ENCODE measurements around the gene IL11. TPM values are rescaled to one million over a fixed set of nuclear protein-coding genes. Genes with fewer than 3 reads are reported as not detected.

The IL11 gene
- total and polyA plus RNA-seq, 4 experiments from 2014 or later: 0.32 to 0.47 TPM; not detected in 2

GRCh38 chr19:55372316-55373081 lies 2.2 kb upstream of the IL11 start:
- peaks cover 6 to 13% (median 9%) of the 10 kb centered on the region in 4 donors for H3K4me1 Mint-ChIP-seq
- DNase-seq: no peak
- Histone ChIP-seq H3K27me3 (ENCODE audit: insufficient read depth, low read length) (peaks cover 23% of the 10 kb centered on the region), H3K9me3 (ENCODE audit: control insufficient read depth in 1 of 2, low read length in 2 of 2) (no peaks in the 10 kb centered on the region), H3K27ac (ENCODE audit: low read depth, low read length) (no peak overlapping the region), H3K4me1 (ENCODE audit: insufficient read depth, low read length) (peaks cover 7% of the 10 kb centered on the region), H3K36me3 (ENCODE audit: insufficient read depth, low read length) (no peaks in the 10 kb centered on the region), H3K4me3 (ENCODE audit: low read length in 2 of 2) (no peak overlapping the region)
- intact Hi-C loops (cut with micrococcal nuclease): no loop called here
- H3K27ac Mint-ChIP-seq: no peak overlapping the region
- no peaks in the 10 kb centered on the region for H3K36me3 Mint-ChIP-seq
- ChIA-PET CTCF (ENCODE audit: partially characterized antibody) (no interaction called here), POLR2A (ENCODE audit: partially characterized antibody) (interaction anchor here (2.5 kb wide), 1 partner anchor 34 kb away, joined by 8 read pairs; the partner anchor contains the start of gene KMT5C)
- peaks cover 28 to 33% of the 10 kb centered on the region in 2 donors for H3K27me3 Mint-ChIP-seq
- peaks cover 0 to 4% (median 0%) of the 10 kb centered on the region in 8 donors for H3K9me3 Mint-ChIP-seq
- no peak overlapping the region for H3K4me3 Mint-ChIP-seq

- Mint-ChIP-seq H3K4me3 (peak overlapping the region; percentile 60 to 85 (median 75)), H3K9me3 (peaks cover 0 to 4% (median 0%) of the 10 kb centered on the region in 8 donors), H3K36me3 (no peaks in the 10 kb centered on the region), H3K4me1 (peaks cover 6 to 13% (median 9%) of the 10 kb centered on the region in 4 donors), H3K27me3 (peaks cover 29 to 37% of the 10 kb centered on the region in 2 donors), H3K27ac (peak overlapping the region in 1 of 7 donors; percentile 57)
- POLR2A ChIA-PET (ENCODE audit: partially characterized antibody): interaction anchor here (1.8 kb wide), 1 partner anchor 14 kb away, joined by 5 read pairs; the partner anchor contains the start of gene TMEM238
- peaks cover 7% of the 10 kb centered on the region for H3K4me1 ChIP-seq (ENCODE audit: insufficient read depth, low read length)
- CTCF ChIA-PET (ENCODE audit: partially characterized antibody): no interaction called here
- intact Hi-C loops (cut with micrococcal nuclease): no loop called here
- no peak overlapping the region for H3K4me3 ChIP-seq (ENCODE audit: low read length in 2 of 2)
- H3K36me3 ChIP-seq (ENCODE audit: insufficient read depth, low read length): no peaks in the 10 kb centered on the region
- H3K9me3 ChIP-seq (ENCODE audit: control insufficient read depth in 1 of 2, low read length in 2 of 2): no peaks in the 10 kb centered on the region
- no peak overlapping the region for H3K27ac ChIP-seq (ENCODE audit: low read depth, low read length)
- peak in 2 of 5 donors; percentile 26 to 32 for DNase-seq
- peaks cover 23% of the 10 kb centered on the region for H3K27me3 ChIP-seq (ENCODE audit: insufficient read depth, low read length)
These were observed 484 bp downstream of the IL11 start for GRCh38 chr19:55369653-55370304.

DNA sequence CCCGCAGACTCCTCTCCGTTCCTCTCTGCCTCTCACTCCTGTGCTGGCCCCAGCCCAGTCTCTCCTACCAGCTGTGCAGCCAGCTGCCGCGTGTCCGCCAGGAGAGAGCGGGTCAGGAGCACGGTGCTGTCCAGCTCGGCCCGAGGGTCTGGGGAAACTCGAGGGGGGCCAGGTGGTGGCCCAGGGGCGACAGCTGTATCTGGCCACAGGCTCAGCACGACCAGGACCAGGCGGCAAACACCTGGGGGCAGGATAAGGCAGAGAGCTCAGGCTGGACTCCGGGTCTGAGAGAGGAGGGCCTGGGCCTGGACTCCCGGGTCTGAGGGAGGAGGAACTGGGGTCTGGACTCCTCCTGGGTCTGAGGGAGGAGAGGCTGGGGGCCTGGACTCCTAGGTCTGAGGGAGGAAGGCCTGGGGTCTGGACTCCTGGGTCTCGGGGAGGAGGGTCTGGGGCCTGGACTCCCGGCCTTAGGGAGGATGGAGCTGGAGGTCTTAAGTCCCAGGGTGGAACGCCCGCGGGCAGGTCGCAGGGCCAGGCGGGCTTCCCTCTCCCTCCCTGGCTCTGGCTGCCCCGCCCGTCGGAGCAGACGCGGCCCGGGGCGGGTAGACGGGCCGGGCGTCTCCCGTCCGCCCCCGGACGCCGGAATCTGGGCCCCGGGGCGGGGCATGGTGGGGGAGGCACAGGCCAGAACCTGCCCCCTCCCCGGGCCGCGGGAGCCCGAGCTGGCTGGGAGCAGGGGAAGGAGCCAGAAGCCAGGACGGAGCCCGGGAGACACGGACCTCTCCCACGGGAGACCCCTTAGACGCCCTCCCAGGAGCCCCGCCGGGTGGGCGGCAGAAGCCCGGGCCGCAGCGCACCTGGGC lies 1.3 kb downstream of the IL11 start:
- Mint-ChIP-seq H3K27me3 (peaks cover 28 to 37% of the 10 kb centered on the region in 2 donors), H3K4me1 (peaks cover 6 to 13% (median 9%) of the 10 kb centered on the region in 4 donors), H3K27ac (no peak overlapping the region), H3K9me3 (peaks cover 0 to 4% (median 0%) of the 10 kb centered on the region in 8 donors), H3K4me3 (peak overlapping the region in 1 of 8 donors; percentile 31), H3K36me3 (no peaks in the 10 kb centered on the region)
- H3K4me1 ChIP-seq (ENCODE audit: insufficient read depth, low read length): peaks cover 7% of the 10 kb centered on the region
- H3K9me3 ChIP-seq (ENCODE audit: control insufficient read depth in 1 of 2, low read length in 2 of 2): no peaks in the 10 kb centered on the region
- ChIA-PET POLR2A (ENCODE audit: partially characterized antibody) (interaction anchor here (1.1 to 1.8 kb wide), 2 partner anchors 15 kb away, joined by 4 to 5 read pairs; partner anchors contain the start of gene TMEM238), CTCF (ENCODE audit: partially characterized antibody) (no interaction called here)
- no peak overlapping the region for H3K27ac ChIP-seq (ENCODE audit: low read depth, low read length)
- H3K27me3 ChIP-seq (ENCODE audit: insufficient read depth, low read length): peaks cover 23% of the 10 kb centered on the region
- H3K4me3 ChIP-seq (ENCODE audit: low read length in 2 of 2): no peak overlapping the region
- H3K36me3 ChIP-seq (ENCODE audit: insufficient read depth, low read length): no peaks in the 10 kb centered on the region
- DNase-seq: no peak
- intact Hi-C loops (cut with micrococcal nuclease): no loop called here

DNA sequence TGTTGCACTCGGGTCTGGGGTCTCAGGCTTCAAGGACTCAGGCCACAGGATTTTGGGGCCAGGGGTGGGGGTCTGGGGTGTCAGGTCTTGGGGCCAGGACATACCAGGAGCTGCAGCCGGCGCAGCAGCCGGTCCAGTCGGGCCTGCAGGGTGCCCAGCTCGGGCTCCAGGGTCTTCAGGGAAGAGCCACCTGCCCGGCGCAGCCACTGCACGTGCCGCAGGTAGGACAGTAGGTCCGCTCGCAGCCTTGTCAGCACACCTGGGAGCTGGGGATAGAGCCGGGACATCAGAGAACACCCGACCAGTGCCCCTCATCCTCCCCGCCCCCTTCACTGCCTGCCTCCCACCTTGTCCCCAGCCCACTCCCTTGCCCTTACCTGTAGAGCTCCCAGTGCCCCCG lies 2.2 kb downstream of the IL11 start:
- intact Hi-C loops (cut with micrococcal nuclease): no loop called here
- CTCF ChIA-PET (ENCODE audit: partially characterized antibody): no interaction called here
- H3K4me3 ChIP-seq (ENCODE audit: low read length in 2 of 2): no peak overlapping the region
- Mint-ChIP-seq H3K9me3 (peaks cover 0 to 4% (median 0%) of the 10 kb centered on the region in 8 donors), H3K36me3 (no peaks in the 10 kb centered on the region), H3K27ac (no peak overlapping the region), H3K4me3 (peak overlapping the region in 1 of 8 donors; percentile 26), H3K27me3 (peaks cover 25 to 32% of the 10 kb centered on the region in 2 donors), H3K4me1 (peaks cover 4 to 8% (median 6%) of the 10 kb centered on the region in 4 donors)
- H3K36me3 ChIP-seq (ENCODE audit: insufficient read depth, low read length): no peaks in the 10 kb centered on the region
- POLR2A ChIA-PET (ENCODE audit: partially characterized antibody): interaction anchor here (1.1 kb wide), 1 partner anchor 16 kb away, joined by 4 read pairs; the partner anchor contains the start of gene TMEM238
- no peak for DNase-seq
- peaks cover 7% of the 10 kb centered on the region for H3K4me1 ChIP-seq (ENCODE audit: insufficient read depth, low read length)
- peaks cover 23% of the 10 kb centered on the region for H3K27me3 ChIP-seq (ENCODE audit: insufficient read depth, low read length)
- H3K9me3 ChIP-seq (ENCODE audit: control insufficient read depth in 1 of 2, low read length in 2 of 2): no peaks in the 10 kb centered on the region
- no peak overlapping the region for H3K27ac ChIP-seq (ENCODE audit: low read depth, low read length)

DNA sequence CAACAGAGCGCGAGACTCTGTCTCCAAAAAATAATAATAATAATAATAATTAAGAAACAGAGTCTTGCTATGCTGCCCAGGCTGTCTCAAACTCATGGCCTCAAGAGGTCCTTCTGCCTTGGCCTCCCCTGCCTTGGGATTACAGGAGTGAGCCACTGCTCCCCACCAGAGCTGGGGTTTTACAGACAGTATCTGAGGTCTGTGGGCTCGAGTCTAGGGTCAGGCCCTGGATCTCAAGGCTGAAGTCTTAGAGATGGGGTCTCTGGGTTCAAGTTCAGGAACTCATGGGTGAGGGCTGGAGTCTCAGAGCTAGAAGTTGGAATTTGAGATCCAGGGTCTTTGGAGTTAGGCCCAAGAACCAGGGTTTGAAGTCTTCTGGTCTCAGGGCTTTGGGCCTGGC lies 3.5 kb downstream of the IL11 start:
- Histone ChIP-seq H3K27ac (ENCODE audit: low read depth, low read length) (no peak overlapping the region), H3K4me3 (ENCODE audit: low read length in 2 of 2) (no peak overlapping the region), H3K9me3 (ENCODE audit: control insufficient read depth in 1 of 2, low read length in 2 of 2) (no peaks in the 10 kb centered on the region), H3K27me3 (ENCODE audit: insufficient read depth, low read length) (peaks cover 19% of the 10 kb centered on the region), H3K36me3 (ENCODE audit: insufficient read depth, low read length) (no peaks in the 10 kb centered on the region), H3K4me1 (ENCODE audit: insufficient read depth, low read length) (peaks cover 7% of the 10 kb centered on the region)
- intact Hi-C loops (cut with micrococcal nuclease): no loop called here
- ChIA-PET POLR2A (ENCODE audit: partially characterized antibody) (interaction anchor here (0.9 kb wide), 1 partner anchor 49 kb away, joined by 3 read pairs; no protein-coding TSS in a partner anchor), CTCF (ENCODE audit: partially characterized antibody) (no interaction called here)
- peaks cover 19 to 27% of the 10 kb centered on the region in 2 donors for H3K27me3 Mint-ChIP-seq
- peaks cover 0 to 4% (median 0%) of the 10 kb centered on the region in 8 donors for H3K9me3 Mint-ChIP-seq
- no peak for DNase-seq
- no peaks in the 10 kb centered on the region for H3K36me3 Mint-ChIP-seq
- H3K27ac Mint-ChIP-seq: no peak overlapping the region
- peaks cover 4 to 5% (median 5%) of the 10 kb centered on the region in 4 donors for H3K4me1 Mint-ChIP-seq
- peak overlapping the region in 2 of 8 donors; percentile 12 to 21 for H3K4me3 Mint-ChIP-seq

DNA sequence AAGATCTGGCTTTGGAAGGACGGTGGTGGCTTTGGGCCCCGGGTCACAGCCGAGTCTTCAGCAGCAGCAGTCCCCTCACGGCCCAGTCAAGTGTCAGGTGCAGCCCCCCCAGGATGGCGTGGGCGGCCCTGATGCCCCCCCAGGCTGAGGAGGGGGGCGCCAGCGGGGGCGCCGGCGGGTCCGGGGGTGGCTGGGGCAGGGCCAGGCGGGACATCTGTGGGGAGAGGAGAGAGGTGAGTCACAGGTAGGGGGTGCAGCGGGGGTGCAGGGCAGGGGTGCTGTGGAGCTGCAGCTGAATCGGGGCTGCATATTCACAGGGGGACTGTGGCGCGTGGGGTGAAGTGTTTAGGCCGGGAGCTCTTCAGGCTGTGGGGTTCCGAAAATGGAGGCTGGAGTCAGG lies 4.3 kb downstream of the IL11 start:
- DNase-seq: no peak
- no peak overlapping the region for H3K27ac Mint-ChIP-seq
- Histone ChIP-seq H3K9me3 (ENCODE audit: control insufficient read depth in 1 of 2, low read length in 2 of 2) (no peaks in the 10 kb centered on the region), H3K4me1 (ENCODE audit: insufficient read depth, low read length) (peaks cover 7% of the 10 kb centered on the region), H3K27ac (ENCODE audit: low read depth, low read length) (no peak overlapping the region), H3K4me3 (ENCODE audit: low read length in 2 of 2) (no peak overlapping the region), H3K27me3 (ENCODE audit: insufficient read depth, low read length) (peaks cover 16% of the 10 kb centered on the region), H3K36me3 (ENCODE audit: insufficient read depth, low read length) (no peaks in the 10 kb centered on the region)
- H3K9me3 Mint-ChIP-seq: peaks cover 0 to 4% (median 0%) of the 10 kb centered on the region in 8 donors
- POLR2A ChIA-PET (ENCODE audit: partially characterized antibody): no interaction called here
- CTCF ChIA-PET (ENCODE audit: partially characterized antibody): no interaction called here
- intact Hi-C loops (cut with micrococcal nuclease): no loop called here
- peaks cover 4 to 5% (median 5%) of the 10 kb centered on the region in 4 donors for H3K4me1 Mint-ChIP-seq
- H3K36me3 Mint-ChIP-seq: no peaks in the 10 kb centered on the region
- H3K27me3 Mint-ChIP-seq: peaks cover 13 to 20% of the 10 kb centered on the region in 2 donors
- H3K4me3 Mint-ChIP-seq: no peak overlapping the region
